ENCODE data around the gene TEN1. TPM values are rescaled to one million over a fixed set of nuclear protein-coding genes. Genes with fewer than 3 reads are reported as not detected.

Gene TEN1
- total RNA-seq, 4 donors from 2014 or later: 18.7 to 137 (median 20.7) TPM

- Histone ChIP-seq H3K27ac (no peak overlapping the region), H3K36me3 (no peaks in the 10 kb centered on the region), H3K4me1 (peaks cover 0 to 21% (median 13%) of the 10 kb centered on the region in 4 donors), H3K4me3 (no peak overlapping the region), H3K9me3 (no peaks in the 10 kb centered on the region), H3K27me3 (no peaks in the 10 kb centered on the region)
- WGBS, 2 donors (ENCODE audit: low coverage in 1 of 2): 46 to 73% methylated on average over 4 to 6 of the region's 6 CpGs
- TF ChIP-seq EP300 (IDR thresholded peaks at IDR 0.05; ENCODE audit: low read depth): no peak
- TF ChIP-seq, protein P1, sequence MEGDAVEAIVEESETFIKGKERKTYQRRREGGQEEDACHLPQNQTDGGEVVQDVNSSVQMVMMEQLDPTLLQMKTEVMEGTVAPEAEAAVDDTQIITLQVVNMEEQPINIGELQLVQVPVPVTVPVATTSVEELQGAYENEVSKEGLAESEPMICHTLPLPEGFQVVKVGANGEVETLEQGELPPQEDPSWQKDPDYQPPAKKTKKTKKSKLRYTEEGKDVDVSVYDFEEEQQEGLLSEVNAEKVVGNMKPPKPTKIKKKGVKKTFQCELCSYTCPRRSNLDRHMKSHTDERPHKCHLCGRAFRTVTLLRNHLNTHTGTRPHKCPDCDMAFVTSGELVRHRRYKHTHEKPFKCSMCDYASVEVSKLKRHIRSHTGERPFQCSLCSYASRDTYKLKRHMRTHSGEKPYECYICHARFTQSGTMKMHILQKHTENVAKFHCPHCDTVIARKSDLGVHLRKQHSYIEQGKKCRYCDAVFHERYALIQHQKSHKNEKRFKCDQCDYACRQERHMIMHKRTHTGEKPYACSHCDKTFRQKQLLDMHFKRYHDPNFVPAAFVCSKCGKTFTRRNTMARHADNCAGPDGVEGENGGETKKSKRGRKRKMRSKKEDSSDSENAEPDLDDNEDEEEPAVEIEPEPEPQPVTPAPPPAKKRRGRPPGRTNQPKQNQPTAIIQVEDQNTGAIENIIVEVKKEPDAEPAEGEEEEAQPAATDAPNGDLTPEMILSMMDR (IDR thresholded peaks at IDR 0.05): no peak
- no peak for TF ChIP-seq POLR2A (IDR thresholded peaks at IDR 0.05)
- TF ChIP-seq POLR2AphosphoS5 (IDR thresholded peaks at IDR 0.05): no peak
- no peak for DNase-seq
- in situ Hi-C loops (cut with MboI; ENCODE audit: low pct_ligation_motif_present in 1 of 4, low pct_unique_long_range_greater_than_20kb in 1 of 4, low sequenced_read_pairs in 3 of 4) (loop anchor here in 1 of 4 donors (10.0 kb wide), 1 partner anchor 69 kb away; no protein-coding TSS in a partner anchor), intact Hi-C loops (cut with DNase I; ENCODE audit: low total_unique reads) (no loop called here)
Measured at GRCh38 chr17:75983501-75984181, 4.6 kb downstream of the TEN1 start.

DNA sequence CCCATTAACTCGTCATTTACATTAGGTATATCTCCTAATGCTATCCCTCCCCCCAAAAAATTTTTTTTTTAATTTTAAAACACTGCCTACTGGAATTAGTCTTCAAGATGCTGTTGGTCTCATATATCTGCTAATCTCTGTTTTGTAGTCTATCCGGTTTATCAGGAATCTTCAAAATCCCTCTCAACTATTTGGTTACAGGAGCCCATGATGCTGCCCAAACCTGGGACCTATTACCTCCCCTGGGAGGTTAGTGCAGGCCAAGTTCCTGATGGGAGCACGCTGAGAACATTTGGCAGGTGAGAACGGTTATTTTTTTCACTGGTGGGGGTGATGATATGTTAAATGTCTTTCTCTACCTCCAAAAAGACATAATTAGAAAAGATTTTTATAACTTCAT lies 6.9 kb downstream of the TEN1 start:
- in situ Hi-C loops (cut with MboI; ENCODE audit: low pct_ligation_motif_present in 1 of 4, low pct_unique_long_range_greater_than_20kb in 1 of 4, low sequenced_read_pairs in 3 of 4): loop anchor here in 1 of 4 donors (10.0 kb wide), 1 partner anchor 71 kb away; no protein-coding TSS in a partner anchor
- Histone ChIP-seq H3K27ac (no peak overlapping the region), H3K9me3 (no peaks in the 10 kb centered on the region), H3K27me3 (no peaks in the 10 kb centered on the region), H3K36me3 (no peaks in the 10 kb centered on the region), H3K4me3 (no peak overlapping the region), H3K4me1 (peaks cover 0 to 9% (median 4%) of the 10 kb centered on the region in 4 donors)
- TF ChIP-seq POLR2A (IDR thresholded peaks at IDR 0.05): no peak
- no peak for TF ChIP-seq EP300 (IDR thresholded peaks at IDR 0.05; ENCODE audit: low read depth)
- DNase-seq: no peak
- intact Hi-C loops (cut with DNase I; ENCODE audit: low total_unique reads): no loop called here
- 97 to 100% methylated on average over 3 to 4 of the region's 4 CpGs for WGBS, 2 donors (ENCODE audit: low coverage in 1 of 2)

DNA sequence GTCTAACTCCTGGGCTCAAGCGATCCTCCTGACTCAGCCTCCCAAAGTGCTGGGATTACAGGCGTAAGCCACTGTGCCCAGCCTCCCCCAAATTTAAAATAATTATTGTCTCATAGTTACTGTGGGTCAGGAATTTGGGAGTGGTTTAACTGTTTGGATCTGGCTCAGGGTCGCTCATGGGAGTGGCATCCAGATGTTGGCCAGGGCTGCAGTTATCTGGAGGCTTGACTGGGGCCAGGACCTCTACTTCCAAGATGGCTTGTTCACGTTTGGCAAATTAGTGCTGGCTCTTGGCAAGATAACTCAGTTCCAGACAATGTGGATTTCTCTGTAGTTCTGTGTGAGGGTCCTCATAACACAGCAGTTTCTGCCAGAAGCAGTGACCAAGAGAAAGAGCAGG lies 8.0 kb downstream of the TEN1 start:
- TF ChIP-seq EP300 (IDR thresholded peaks at IDR 0.05; ENCODE audit: low read depth): no peak
- TF ChIP-seq POLR2AphosphoS5 (IDR thresholded peaks at IDR 0.05): no peak
- no peak for TF ChIP-seq POLR2A (IDR thresholded peaks at IDR 0.05)
- TF ChIP-seq, protein P1 (IDR thresholded peaks at IDR 0.05): no peak
- no peaks in the 10 kb centered on the region for H3K9me3 ChIP-seq
- no peak for DNase-seq
- H3K27me3 ChIP-seq: no peaks in the 10 kb centered on the region
- no peak overlapping the region for H3K4me3 ChIP-seq
- H3K27ac ChIP-seq: no peak overlapping the region
- peaks cover 0 to 9% (median 3%) of the 10 kb centered on the region in 4 donors for H3K4me1 ChIP-seq
- H3K36me3 ChIP-seq: no peaks in the 10 kb centered on the region
- WGBS, 2 donors (ENCODE audit: low coverage in 1 of 2): 79 to 100% methylated on average over 2 to 4 of the region's 4 CpGs
- intact Hi-C loops (cut with DNase I; ENCODE audit: low total_unique reads): no loop called here
- in situ Hi-C loops (cut with MboI; ENCODE audit: low pct_ligation_motif_present in 1 of 4, low pct_unique_long_range_greater_than_20kb in 1 of 4, low sequenced_read_pairs in 3 of 4): loop anchor here in 1 of 4 donors (10.0 kb wide), 1 partner anchor 72 kb away; no protein-coding TSS in a partner anchor

DNA sequence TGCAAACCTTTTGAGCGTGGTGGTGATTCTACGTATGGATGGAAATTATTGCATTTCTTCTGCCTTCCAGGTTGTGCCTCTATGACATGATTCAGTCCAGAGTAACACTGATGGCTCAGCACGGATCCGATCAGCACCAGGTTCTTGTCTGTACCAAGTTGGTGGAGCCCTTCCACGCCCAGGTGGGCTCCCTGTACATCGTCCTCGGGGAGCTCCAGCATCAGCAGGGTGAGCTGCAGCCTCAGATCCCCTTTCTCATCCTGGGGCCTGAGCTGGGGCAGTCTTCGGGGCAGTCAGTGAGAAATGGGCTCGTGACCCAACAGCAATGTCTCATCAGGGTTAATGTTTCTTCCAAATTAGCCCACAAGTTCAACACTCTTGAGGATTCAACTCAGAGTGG lies 12.4 kb downstream of the TEN1 start:
- in situ Hi-C loops (cut with MboI; ENCODE audit: low pct_ligation_motif_present in 1 of 4, low pct_unique_long_range_greater_than_20kb in 1 of 4, low sequenced_read_pairs in 3 of 4): loop anchor here in 1 of 4 donors (10.0 kb wide), 1 partner anchor 87 kb away; the partner anchor contains the start of gene MRPL38
- H3K4me3 ChIP-seq: no peak overlapping the region
- no peaks in the 10 kb centered on the region for H3K27me3 ChIP-seq
- WGBS, 2 donors (ENCODE audit: low coverage in 1 of 2): 88 to 91% methylated on average over 2 to 9 of the region's 9 CpGs
- H3K27ac ChIP-seq: no peak overlapping the region
- H3K36me3 ChIP-seq: no peaks in the 10 kb centered on the region
- peaks cover 4 to 28% (median 12%) of the 10 kb centered on the region in 4 donors for H3K4me1 ChIP-seq
- TF ChIP-seq POLR2AphosphoS5 (IDR thresholded peaks at IDR 0.05): no peak
- no peak for TF ChIP-seq EP300 (IDR thresholded peaks at IDR 0.05; ENCODE audit: low read depth)
- TF ChIP-seq, protein P1 (IDR thresholded peaks at IDR 0.05): no peak
- TF ChIP-seq POLR2A (IDR thresholded peaks at IDR 0.05): no peak
- no peaks in the 10 kb centered on the region for H3K9me3 ChIP-seq
- no peak for DNase-seq
- intact Hi-C loops (cut with DNase I; ENCODE audit: low total_unique reads): no loop called here
